ENCODE results near the gene PRDM10.

Gene PRDM10, protein sequence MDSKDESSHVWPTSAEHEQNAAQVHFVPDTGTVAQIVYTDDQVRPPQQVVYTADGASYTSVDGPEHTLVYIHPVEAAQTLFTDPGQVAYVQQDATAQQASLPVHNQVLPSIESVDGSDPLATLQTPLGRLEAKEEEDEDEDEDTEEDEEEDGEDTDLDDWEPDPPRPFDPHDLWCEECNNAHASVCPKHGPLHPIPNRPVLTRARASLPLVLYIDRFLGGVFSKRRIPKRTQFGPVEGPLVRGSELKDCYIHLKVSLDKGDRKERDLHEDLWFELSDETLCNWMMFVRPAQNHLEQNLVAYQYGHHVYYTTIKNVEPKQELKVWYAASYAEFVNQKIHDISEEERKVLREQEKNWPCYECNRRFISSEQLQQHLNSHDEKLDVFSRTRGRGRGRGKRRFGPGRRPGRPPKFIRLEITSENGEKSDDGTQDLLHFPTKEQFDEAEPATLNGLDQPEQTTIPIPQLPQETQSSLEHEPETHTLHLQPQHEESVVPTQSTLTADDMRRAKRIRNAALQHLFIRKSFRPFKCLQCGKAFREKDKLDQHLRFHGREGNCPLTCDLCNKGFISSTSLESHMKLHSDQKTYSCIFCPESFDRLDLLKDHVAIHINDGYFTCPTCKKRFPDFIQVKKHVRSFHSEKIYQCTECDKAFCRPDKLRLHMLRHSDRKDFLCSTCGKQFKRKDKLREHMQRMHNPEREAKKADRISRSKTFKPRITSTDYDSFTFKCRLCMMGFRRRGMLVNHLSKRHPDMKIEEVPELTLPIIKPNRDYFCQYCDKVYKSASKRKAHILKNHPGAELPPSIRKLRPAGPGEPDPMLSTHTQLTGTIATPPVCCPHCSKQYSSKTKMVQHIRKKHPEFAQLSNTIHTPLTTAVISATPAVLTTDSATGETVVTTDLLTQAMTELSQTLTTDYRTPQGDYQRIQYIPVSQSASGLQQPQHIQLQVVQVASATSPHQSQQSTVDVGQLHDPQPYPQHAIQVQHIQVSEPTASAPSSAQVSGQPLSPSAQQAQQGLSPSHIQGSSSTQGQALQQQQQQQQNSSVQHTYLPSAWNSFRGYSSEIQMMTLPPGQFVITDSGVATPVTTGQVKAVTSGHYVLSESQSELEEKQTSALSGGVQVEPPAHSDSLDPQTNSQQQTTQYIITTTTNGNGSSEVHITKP

DNA sequence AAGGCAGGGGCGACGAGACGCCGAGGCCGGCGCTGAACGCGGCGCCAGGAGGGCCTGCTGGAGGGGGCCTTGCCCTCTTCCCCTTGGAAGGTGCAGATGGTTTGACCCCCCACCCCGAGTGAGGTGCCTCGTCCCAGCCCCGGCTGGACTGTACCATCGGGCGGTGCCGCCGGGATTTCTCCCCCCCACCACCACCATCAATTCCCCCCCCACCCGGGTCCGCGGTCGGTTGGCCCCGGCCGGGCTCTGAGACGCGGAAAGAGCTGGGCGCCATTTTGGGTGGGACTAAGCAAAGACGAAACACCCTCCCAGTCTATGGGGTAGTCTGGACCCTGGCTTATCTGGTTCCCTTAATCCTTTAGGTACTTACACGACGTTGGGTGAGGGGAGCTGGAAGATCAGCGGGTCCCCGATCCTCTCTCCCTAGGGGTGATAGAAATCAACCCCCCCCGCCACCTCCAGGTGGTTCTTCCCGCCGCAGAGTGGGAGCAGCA lies at the start of gene PRDM10:
Gene PRDM10, minus strand, starts transcription at position 484 of the 494 bp plus-strand sequence. CDS start 41,871 bp downstream, outside the sequence.
- TF ChIP-seq GATA1 (IDR thresholded peaks at IDR 0.05; ENCODE audit: low read depth, low read length) (no peak), POLR2A (IDR thresholded peaks at IDR 0.05; ENCODE audit: low read length) (no peak)

DNA sequence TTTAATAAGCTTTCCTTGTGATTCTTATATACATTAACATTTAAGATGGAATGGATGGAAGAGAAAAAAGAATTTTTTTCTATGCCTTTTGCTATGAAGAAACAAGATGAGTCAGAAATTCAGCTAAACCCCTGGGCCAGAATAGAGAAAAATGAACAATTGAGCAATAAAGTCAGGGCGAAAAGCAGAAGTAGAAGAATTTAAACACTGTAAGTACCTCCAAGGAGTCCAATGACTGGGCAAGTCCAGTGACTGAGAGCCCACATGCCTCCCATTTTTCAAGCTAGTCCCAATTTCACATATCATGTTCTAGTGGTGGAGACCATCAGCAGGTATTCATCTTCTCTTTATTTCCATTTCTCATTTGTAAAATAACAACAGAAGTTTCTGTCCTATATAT lies 48.4 kb upstream of the PRDM10 start:
- DNase-seq, result no peak
- TF ChIP-seq POLR2A (IDR thresholded peaks at IDR 0.05; ENCODE audit: low read length), result no peak
- TF ChIP-seq GATA1 (IDR thresholded peaks at IDR 0.05; ENCODE audit: low read depth, low read length), result no peak

More for the DNA sequence above, at the start of gene PRDM10:
- peak; percentile 96 to 98 for DNase-seq

DNA sequence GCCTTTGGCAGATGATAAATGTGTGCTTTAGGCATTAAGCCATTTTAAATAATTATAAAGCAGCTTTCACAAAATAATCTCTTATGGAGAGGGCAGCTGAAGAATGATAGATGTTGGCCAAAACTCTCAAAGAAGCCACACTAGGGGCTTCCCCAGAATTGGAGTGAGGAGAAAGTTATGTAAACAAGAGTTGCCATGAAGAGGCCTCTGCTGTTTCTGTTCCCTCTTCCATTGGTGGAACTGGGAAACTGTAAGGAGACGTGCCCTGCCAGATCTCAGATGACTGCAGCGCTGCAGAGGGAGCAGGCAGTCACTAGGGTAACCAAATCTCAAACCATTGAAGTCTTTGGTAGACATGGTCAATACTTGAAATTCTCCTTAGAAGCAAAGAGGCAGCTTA lies 47.6 kb upstream of the PRDM10 start:
- no peak for DNase-seq
- no peak for TF ChIP-seq GATA1 (IDR thresholded peaks at IDR 0.05; ENCODE audit: low read depth, low read length)
- TF ChIP-seq POLR2A (IDR thresholded peaks at IDR 0.05; ENCODE audit: low read length), result no peak

DNA sequence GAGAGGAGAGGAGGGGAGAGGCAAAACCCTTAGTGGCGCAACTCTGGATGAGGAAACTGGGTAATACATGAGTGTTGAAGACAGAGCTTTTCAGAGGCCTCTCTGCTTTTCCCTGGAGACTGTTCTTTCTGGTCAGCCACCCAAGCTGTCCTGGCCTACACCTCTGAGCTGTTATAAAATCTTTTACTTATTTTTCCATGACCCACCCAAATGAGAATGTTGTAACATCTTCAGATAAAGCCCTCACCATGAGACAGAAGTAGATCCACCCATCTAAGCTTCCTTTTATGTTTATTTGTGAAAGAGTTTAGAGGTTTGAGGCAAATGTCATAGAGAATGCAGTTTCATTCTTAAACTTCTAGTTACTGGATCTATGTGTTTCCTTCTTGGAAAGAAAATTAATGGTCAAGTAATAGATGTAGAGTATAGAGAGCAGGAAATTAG lies 46.7 kb upstream of the PRDM10 start:
- DNase-seq, result peak; percentile 32 to 33
- TF ChIP-seq GATA1 (IDR thresholded peaks at IDR 0.05; ENCODE audit: low read depth, low read length) (no peak), POLR2A (IDR thresholded peaks at IDR 0.05; ENCODE audit: low read length) (no peak)

DNA sequence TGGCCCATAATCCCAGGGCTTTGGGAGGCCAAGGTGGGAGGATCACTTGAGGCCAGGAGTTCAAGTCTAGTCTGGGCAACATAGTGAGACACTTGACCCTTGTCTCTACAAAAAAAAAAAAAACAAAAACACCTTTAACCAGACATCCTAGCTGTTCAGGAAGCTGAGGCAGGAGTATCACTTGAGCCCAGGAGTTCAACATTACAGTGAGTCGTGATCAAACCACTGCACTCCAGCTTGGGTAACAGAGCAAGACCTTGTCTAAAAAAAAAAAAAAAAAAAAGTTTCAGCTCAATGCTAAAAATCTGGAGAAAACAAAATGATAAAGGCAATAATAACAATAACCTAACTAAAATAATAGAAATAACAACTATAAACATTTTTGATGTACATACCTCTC lies 44.5 kb upstream of the PRDM10 start:
- DNase-seq, result no peak
- TF ChIP-seq POLR2A (IDR thresholded peaks at IDR 0.05; ENCODE audit: low read length), result no peak
- no peak for TF ChIP-seq GATA1 (IDR thresholded peaks at IDR 0.05; ENCODE audit: low read depth, low read length)

DNA sequence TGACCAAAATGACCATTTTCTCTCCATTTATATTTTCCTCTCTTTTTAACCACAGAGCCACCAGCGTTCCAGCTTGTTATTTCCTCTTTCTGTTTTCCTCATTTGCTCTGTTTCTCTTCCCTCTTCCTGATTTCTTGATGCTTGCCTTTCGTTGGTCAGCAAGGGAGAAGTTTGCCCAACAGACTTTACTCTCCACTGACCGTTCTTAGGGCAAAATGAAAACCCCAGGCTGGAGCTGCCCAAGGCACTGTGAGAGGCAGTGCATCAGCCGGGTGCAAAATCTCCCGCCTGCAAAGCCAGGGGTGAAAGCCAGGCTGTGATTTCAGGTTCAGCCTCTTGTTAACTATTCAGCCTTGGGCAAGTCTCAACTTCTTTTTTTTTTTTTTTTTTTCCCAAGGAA lies 40.9 kb upstream of the PRDM10 start:
- no peak for DNase-seq
- no peak for TF ChIP-seq POLR2A (IDR thresholded peaks at IDR 0.05; ENCODE audit: low read length)
- TF ChIP-seq GATA1 (IDR thresholded peaks at IDR 0.05; ENCODE audit: low read depth, low read length), result no peak

DNA sequence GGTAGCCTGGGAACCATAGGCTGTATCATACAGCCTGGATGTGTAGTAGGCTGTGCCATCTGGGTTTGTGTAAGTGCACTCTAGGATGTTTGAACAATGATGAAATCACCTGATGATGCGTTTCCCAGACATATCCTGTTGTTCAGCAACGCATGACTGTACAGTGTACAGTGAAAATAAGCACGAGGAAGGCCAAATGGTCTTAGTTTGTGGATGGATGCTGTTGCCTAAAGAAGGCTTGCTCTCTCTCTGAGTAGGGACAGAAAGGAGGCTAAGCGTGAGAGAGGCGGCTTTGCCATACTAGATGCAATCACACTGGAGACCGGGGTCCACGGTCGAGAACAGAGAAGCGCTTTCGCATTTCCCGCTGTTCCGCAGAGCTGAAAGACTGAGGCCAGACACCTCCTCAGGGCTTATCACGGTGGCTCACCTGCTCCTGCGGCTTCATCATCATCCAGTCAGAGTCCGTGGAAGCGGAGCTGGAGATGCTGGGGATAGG lies 39.5 kb upstream of the PRDM10 start:
- no peak for DNase-seq
- no peak for TF ChIP-seq GATA1 (IDR thresholded peaks at IDR 0.05; ENCODE audit: low read depth, low read length)
- no peak for TF ChIP-seq POLR2A (IDR thresholded peaks at IDR 0.05; ENCODE audit: low read length)

DNA sequence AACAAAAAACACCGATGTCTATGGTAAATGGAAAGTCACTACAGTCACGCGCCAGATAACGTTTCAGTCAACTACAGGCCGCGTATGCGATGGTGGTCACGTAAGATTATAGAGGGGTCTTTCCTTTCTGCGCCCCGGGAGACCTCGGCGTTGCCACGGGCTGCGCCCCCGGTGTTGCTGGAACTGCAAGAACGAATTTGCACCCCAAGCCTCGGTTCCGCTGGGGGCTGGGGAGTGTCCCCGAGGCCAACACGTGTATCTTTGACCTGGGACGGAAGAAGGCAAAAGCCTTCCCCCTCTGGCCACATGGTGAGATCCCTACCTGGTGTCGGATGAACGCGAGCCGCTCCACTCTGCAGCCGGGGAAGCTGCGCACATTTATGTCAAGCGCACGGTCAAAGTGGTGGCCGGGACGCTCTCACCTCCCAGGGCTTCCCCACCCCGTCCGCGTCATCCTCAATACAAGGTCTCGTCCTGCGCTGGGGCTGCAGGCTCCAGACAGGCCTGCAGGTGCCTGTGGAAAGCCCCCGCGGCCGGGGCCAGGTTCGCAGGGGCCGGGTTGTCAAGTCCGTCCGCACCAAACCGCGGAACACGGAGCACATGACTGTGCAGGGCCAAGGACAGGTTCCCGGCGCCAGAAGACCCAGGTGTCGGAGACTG lies 37.8 kb upstream of the PRDM10 start:
- TF ChIP-seq POLR2A (IDR thresholded peaks at IDR 0.05; ENCODE audit: low read length) (no peak), GATA1 (IDR thresholded peaks at IDR 0.05; ENCODE audit: low read depth, low read length) (no peak)

DNA sequence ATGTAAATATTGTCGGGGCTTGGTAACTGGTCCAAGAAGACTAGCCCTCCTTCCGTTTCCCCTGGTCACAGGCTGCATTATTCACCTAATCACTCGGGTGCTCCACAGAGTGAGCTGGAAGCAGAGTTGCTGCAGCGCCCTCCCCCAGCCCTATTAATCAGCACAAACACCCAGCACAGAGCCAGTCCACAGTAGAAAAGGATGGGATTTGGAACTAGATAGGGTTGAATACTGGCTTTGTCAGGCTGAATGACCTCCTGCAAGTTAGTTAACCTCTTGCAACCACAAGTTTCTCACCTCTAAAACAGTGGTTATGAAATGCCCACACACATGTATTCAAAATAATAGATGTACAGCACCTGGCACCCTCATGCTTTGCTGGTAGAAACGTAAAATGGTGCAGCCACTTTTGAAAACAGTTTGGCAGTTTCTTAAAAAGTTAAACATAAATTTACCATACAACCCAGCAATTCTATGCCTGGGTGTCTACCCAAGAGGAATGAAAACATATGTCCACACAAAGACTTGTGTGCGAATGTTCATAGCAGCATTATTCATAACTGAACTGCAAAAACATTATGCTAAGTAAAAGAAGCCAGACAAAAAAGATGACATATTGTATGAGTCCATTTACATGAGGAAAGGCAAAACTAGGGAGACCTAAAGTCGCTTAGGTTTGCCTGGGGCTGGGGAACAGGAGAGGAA lies 35.4 kb upstream of the PRDM10 start:
- TF ChIP-seq POLR2A (IDR thresholded peaks at IDR 0.05; ENCODE audit: low read length), result no peak
- DNase-seq, result no peak

More for the DNA sequence above, 37.8 kb upstream of the PRDM10 start:
- no peak for DNase-seq

DNA sequence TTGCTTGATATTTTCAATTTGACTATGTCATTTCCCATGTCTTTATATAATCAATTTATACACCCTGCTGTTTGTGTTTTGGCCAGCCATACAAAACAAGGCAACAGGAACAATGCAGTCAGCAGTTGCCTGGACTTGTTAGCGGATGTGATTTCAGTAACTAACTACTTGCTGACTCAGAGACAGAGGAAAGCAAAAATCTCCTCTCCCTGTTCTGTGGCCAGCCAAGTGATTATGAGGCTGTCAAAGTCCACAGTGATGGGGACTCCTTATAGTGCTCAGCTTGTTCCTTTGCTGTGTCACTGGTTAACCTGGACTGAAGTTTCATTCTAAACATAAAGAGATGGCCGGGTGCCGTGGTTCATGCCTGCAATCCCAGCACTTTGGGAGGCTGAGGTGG lies 34.4 kb upstream of the PRDM10 start:
- TF ChIP-seq POLR2A (IDR thresholded peaks at IDR 0.05; ENCODE audit: low read length) (no peak), GATA1 (IDR thresholded peaks at IDR 0.05; ENCODE audit: low read depth, low read length) (no peak)
- no peak for DNase-seq

DNA sequence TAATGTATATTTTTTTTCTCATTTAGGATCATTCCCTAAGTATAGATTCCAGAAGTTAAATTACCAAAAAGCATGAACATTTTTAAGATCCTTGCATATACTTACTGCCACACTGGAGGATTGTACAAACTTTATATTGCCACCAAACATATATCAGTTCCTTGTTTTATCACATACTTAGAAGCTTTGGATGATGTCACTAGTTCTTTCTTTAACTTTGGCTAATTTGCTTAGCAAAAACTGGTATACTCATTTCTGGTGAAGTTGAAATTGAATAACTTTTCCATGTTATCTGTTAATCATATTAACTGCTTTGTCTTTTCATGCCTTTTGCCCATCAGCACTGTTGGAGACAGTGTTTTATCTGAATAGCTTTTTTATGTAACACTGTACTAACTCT lies 31.6 kb upstream of the PRDM10 start:
- no peak for DNase-seq
- TF ChIP-seq GATA1 (IDR thresholded peaks at IDR 0.05; ENCODE audit: low read depth, low read length) (no peak), POLR2A (IDR thresholded peaks at IDR 0.05; ENCODE audit: low read length) (no peak)

DNA sequence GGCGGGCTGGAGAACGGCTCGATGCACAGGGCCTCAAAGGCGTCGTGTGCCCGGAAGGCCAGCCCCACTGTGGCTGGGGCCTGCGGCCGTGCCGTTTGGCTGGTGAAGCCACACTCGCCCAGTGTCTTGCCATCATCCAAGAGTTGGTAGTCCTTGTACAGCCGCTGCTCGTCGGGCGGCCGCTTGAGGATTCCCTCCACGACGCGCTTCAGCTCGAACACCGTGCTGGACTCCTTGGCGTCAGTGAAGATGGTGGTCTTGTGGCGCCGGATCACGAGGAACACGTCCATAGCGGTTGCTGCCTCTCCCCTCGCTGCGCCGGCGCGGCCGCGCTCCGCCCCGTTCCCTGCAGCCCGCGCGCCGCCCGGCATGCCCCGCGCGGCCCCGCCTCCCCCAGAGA lies 30.3 kb upstream of the PRDM10 start:
- DNase-seq, result no peak
- TF ChIP-seq POLR2A (IDR thresholded peaks at IDR 0.05; ENCODE audit: low read length) (no peak), GATA1 (IDR thresholded peaks at IDR 0.05; ENCODE audit: low read depth, low read length) (no peak)

Data from erythroblast (primary cell).